H9 (cell line): ENCODE data around the gene ZNF611. TPM values are rescaled to one million over a fixed set of nuclear protein-coding genes. Genes with fewer than 3 reads are reported as not detected.

ENCODE experiments used
- DNase-seq: peaks from one replicate; pipeline ENCODE4 v3.0.0-alpha.2; 2017
- H2AFZ ChIP-seq: one replicate; pipeline ENCODE4 v1.6.1; 2013; ENCODE audit warnings: mild to moderate bottlenecking, low read length, control low read depth, moderate library complexity
- H2AK5ac ChIP-seq: 2 replicates; pipeline ENCODE4 v1.6.1; 2013; ENCODE audit warnings: low read length, control low read depth, mixed read lengths; ENCODE audit not compliant: insufficient read length
- H2BK120ac ChIP-seq: one replicate; pipeline ENCODE4 v1.6.1; 2013; ENCODE audit warnings: low read depth, mild to moderate bottlenecking, low read length, control low read depth, inconsistent platforms; ENCODE audit not compliant: poor library complexity, severe bottlenecking
- H2BK12ac ChIP-seq: 2 replicates; pipeline ENCODE4 v1.6.1; 2013; ENCODE audit warnings: low read length, control low read depth, mixed read lengths, low read depth; ENCODE audit not compliant: insufficient read length
- H2BK15ac ChIP-seq: 2 replicates; pipeline ENCODE4 v1.6.1; 2013; ENCODE audit warnings: low read depth, low read length, control low read depth
- H2BK20ac ChIP-seq: one replicate; pipeline ENCODE4 v1.6.1; 2013; ENCODE audit warnings: low read depth, mild to moderate bottlenecking, low read length, control low read depth, inconsistent platforms; ENCODE audit not compliant: poor library complexity, severe bottlenecking
- H2BK5ac ChIP-seq: 2 replicates; pipeline ENCODE4 v1.6.1; 2013; ENCODE audit warnings: low read length, control low read depth, mixed read lengths; ENCODE audit not compliant: insufficient read length
- H3K14ac ChIP-seq: 2 replicates; pipeline ENCODE4 v1.6.1; 2013; ENCODE audit warnings: low read length, control low read depth; ENCODE audit not compliant: insufficient read depth
- H3K18ac ChIP-seq: 2 replicates; pipeline ENCODE4 v1.6.1; 2013; ENCODE audit warnings: low read depth, mild to moderate bottlenecking, mixed read lengths, low read length, control low read depth; ENCODE audit not compliant: insufficient read length
- H3K23ac ChIP-seq: 2 replicates; pipeline ENCODE4 v1.6.1; 2013; ENCODE audit warnings: low read length, control low read depth, mixed read lengths, low read depth; ENCODE audit not compliant: insufficient read length
- H3K23me2 ChIP-seq: 2 replicates; pipeline ENCODE4 v1.6.1; 2013; ENCODE audit warnings: low read depth, mild to moderate bottlenecking, mixed read lengths, low read length, control low read depth; ENCODE audit not compliant: insufficient read length, poor library complexity, severe bottlenecking
- H3K27ac ChIP-seq: 2 replicates; pipeline ENCODE4 v1.5.1; 2013; ENCODE audit warnings: low read length, control low read depth, mixed read lengths, low read depth; ENCODE audit not compliant: insufficient read length
- H3K27me3 ChIP-seq: 2 replicates; pipeline ENCODE4 v1.6.1; 2013; ENCODE audit warnings: low read length, control low read depth, inconsistent platforms; ENCODE audit not compliant: insufficient read depth
- H3K4ac ChIP-seq: 2 replicates; pipeline ENCODE4 v1.6.1; 2013; ENCODE audit warnings: low read depth, mild to moderate bottlenecking, control low read depth, inconsistent platforms, low read length, moderate library complexity
- H3K4me1 ChIP-seq: 2 replicates; pipeline ENCODE4 v1.6.1; 2013; ENCODE audit warnings: low read length, control low read depth, inconsistent platforms; ENCODE audit not compliant: insufficient read depth
- H3K4me2 ChIP-seq: 2 replicates; pipeline ENCODE4 v1.6.1; 2013; ENCODE audit warnings: low read length, control low read depth, mixed read lengths; ENCODE audit not compliant: insufficient read length, insufficient read depth
- H3K56ac ChIP-seq: 2 replicates; pipeline ENCODE4 v1.6.1; 2013; ENCODE audit warnings: low read depth, mild to moderate bottlenecking, mixed read lengths, low read length, control low read depth; ENCODE audit not compliant: insufficient read length
- H3K79me1 ChIP-seq: 2 replicates; pipeline ENCODE4 v1.6.1; 2013; ENCODE audit warnings: low read depth, mild to moderate bottlenecking, moderate library complexity, low read length, control low read depth, inconsistent platforms; ENCODE audit not compliant: insufficient read depth, poor library complexity, severe bottlenecking
- H3K79me2 ChIP-seq: 2 replicates; pipeline ENCODE4 v1.6.1; 2013; ENCODE audit warnings: low read length, control low read depth, inconsistent platforms; ENCODE audit not compliant: insufficient read depth
- H3K9ac ChIP-seq: 2 replicates; pipeline ENCODE4 v1.6.1; 2013; ENCODE audit warnings: low read length, control low read depth, mixed read lengths; ENCODE audit not compliant: insufficient read length; ENCODE audit errors: extremely low read depth
- H3K9me3 ChIP-seq: one replicate; pipeline ENCODE4 v1.6.1; 2013; ENCODE audit warnings: low read depth, low read length, inconsistent platforms; ENCODE audit not compliant: control insufficient read depth
- H3T11ph ChIP-seq: one replicate; pipeline ENCODE4 v1.6.1; 2013; ENCODE audit warnings: mild to moderate bottlenecking, low read length, control low read depth, inconsistent platforms
- H4K20me1 ChIP-seq: one replicate; pipeline ENCODE4 v1.6.1; 2013; ENCODE audit not compliant: control insufficient read depth, insufficient read length, insufficient read depth
- H4K5ac ChIP-seq: 2 replicates; pipeline ENCODE4 v1.6.1; 2013; ENCODE audit warnings: low read depth, mild to moderate bottlenecking, mixed read lengths, low read length, control low read depth; ENCODE audit not compliant: insufficient read length
- H4K8ac ChIP-seq: replicated peaks from 2 replicates; pipeline ENCODE4 v1.6.1; 2013; ENCODE audit warnings: low read length, control low read depth, mixed read lengths, low read depth; ENCODE audit not compliant: insufficient read length
- H4K91ac ChIP-seq: 2 replicates; pipeline ENCODE4 v1.6.1; 2013; ENCODE audit warnings: low read depth, mild to moderate bottlenecking, moderate library complexity, mixed read lengths, low read length, control low read depth; ENCODE audit not compliant: insufficient read length
- H3K27ac Mint-ChIP-seq, 3 experiments: 2 replicates in 2 of 3; 3 replicates in 1 of 3; pipeline ENCODE4 v1.8.0; 2020 to 2021; ENCODE audit warnings: mixed read lengths in 3 of 3, mild to moderate bottlenecking in 1 of 3, moderate library complexity in 1 of 3
- H3K27me3 Mint-ChIP-seq: 2 replicates; pipeline ENCODE4 v1.8.0; 2021; ENCODE audit warnings: low read depth, mild to moderate bottlenecking, moderate library complexity, mixed read lengths
- H3K36me3 Mint-ChIP-seq, 3 experiments: 2 replicates in 2 of 3; 3 replicates in 1 of 3; pipeline ENCODE4 v1.8.0; 2020 to 2021; ENCODE audit warnings: low read depth in 3 of 3, mixed read lengths in 3 of 3; ENCODE audit not compliant: insufficient read depth in 1 of 3
- H3K4me1 Mint-ChIP-seq, 2 experiments: 2 replicates each; pipeline ENCODE4 v1.8.0; 2020; ENCODE audit warnings: mixed read lengths in 2 of 2
- H3K4me3 Mint-ChIP-seq, 2 experiments: 2 replicates in 1 of 2; 3 replicates in 1 of 2; pipeline ENCODE4 v1.8.0; 2020 to 2021; ENCODE audit warnings: mild to moderate bottlenecking in 2 of 2, mixed read lengths in 2 of 2, moderate library complexity in 1 of 2
- H3K9me3 Mint-ChIP-seq, 2 experiments: 2 replicates in 1 of 2; 3 replicates in 1 of 2; pipeline ENCODE4 v1.8.0; 2020; ENCODE audit warnings: mild to moderate bottlenecking in 2 of 2, mixed read lengths in 2 of 2, moderate library complexity in 1 of 2
- total RNA-seq: library from RNA; stranded (reverse); gene quantifications from 2 replicates; pipeline ENCODE4 v1.2.1, GENCODE V29; 2021
- TF ChIP-seq, protein P1 (sequence below): fragments of 200-600 bp; sonication (generic); conservative IDR thresholded peaks from 3 replicates; pipeline ENCODE4 v1.8.0; 2021; ENCODE audit warnings: antibody characterized with exemption, mild to moderate bottlenecking

The ZNF611 gene
- total RNA-seq, 1 experiment from 2014 or later = 25.6 TPM

DNA sequence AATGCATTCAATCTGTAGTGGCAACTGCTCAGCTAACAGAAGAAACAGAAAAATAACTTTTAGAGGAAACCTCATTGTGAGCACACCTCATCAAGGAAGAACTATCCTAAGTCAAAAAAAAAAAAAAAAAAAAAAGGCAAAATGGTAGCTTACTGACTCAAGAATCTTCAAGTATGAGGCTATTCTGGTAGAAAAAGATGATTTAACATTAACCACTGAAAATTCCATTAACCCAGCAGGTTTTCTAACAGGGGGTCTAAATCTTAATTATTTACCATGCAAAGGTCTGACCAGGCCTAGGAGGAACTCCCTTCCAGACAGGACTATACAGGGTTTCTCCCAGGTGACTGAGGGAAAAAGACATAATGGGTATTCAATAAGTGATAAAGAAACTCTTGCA, 68.3 kb downstream of the ZNF611 start:
- H3K9ac ChIP-seq = no peak overlapping the region
- no peak overlapping the region for H3K56ac ChIP-seq
- H3K23me2 ChIP-seq = no peaks in the 10 kb centered on the region
- no peak overlapping the region for H4K91ac ChIP-seq
- Mint-ChIP-seq H3K4me3 (no peak overlapping the region), H3K4me1 (peaks cover 38% of the 10 kb centered on the region in 2 experiments), H3K27me3 (no peaks in the 10 kb centered on the region), H3K36me3 (peaks cover 0 to 3% (median 3%) of the 10 kb centered on the region in 3 experiments; a peak in 2 of 7 replicates), H3K9me3 (no peaks in the 10 kb centered on the region; a peak in 1 of 5 replicates), H3K27ac (no peak overlapping the region)
- H2BK5ac ChIP-seq = no peak overlapping the region
- H3K27me3 ChIP-seq = no peaks in the 10 kb centered on the region
- H3K4me2 ChIP-seq = no peak overlapping the region
- H4K8ac ChIP-seq = no peak overlapping the region
- H2BK120ac ChIP-seq = no peak overlapping the region
- H3K14ac ChIP-seq = no peak overlapping the region
- H3K4me1 ChIP-seq = peaks cover 12% of the 10 kb centered on the region; the same call in 1 of the 2 replicates
- H2BK12ac ChIP-seq = no peak overlapping the region
- TF ChIP-seq, protein P1, sequence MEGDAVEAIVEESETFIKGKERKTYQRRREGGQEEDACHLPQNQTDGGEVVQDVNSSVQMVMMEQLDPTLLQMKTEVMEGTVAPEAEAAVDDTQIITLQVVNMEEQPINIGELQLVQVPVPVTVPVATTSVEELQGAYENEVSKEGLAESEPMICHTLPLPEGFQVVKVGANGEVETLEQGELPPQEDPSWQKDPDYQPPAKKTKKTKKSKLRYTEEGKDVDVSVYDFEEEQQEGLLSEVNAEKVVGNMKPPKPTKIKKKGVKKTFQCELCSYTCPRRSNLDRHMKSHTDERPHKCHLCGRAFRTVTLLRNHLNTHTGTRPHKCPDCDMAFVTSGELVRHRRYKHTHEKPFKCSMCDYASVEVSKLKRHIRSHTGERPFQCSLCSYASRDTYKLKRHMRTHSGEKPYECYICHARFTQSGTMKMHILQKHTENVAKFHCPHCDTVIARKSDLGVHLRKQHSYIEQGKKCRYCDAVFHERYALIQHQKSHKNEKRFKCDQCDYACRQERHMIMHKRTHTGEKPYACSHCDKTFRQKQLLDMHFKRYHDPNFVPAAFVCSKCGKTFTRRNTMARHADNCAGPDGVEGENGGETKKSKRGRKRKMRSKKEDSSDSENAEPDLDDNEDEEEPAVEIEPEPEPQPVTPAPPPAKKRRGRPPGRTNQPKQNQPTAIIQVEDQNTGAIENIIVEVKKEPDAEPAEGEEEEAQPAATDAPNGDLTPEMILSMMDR = no peak
- no peak overlapping the region for H3K18ac ChIP-seq
- H3K79me1 ChIP-seq = peaks cover 3% of the 10 kb centered on the region
- no peaks in the 10 kb centered on the region for H3K79me2 ChIP-seq
- no peak for DNase-seq
- H3T11ph ChIP-seq = no peak overlapping the region
- H2BK20ac ChIP-seq = no peak overlapping the region
- no peak overlapping the region for H3K4ac ChIP-seq
- H2AFZ ChIP-seq = no peak overlapping the region
- H4K20me1 ChIP-seq = no peaks in the 10 kb centered on the region
- no peak overlapping the region for H3K27ac ChIP-seq
- no peak overlapping the region for H4K5ac ChIP-seq
- no peak overlapping the region for H2BK15ac ChIP-seq
- H3K23ac ChIP-seq = no peak overlapping the region
- H3K9me3 ChIP-seq = no peaks in the 10 kb centered on the region
- no peak overlapping the region for H2AK5ac ChIP-seq
